Endodermal cell (in vitro differentiated cells): ENCODE data around the gene AIRE. TPM values are rescaled to one million over a fixed set of nuclear protein-coding genes. Genes with fewer than 3 reads are reported as not detected.

Experiments
- DNase-seq: peaks from one replicate; pipeline ENCODE4 v3.0.0-alpha.2; 2017
- H3K27ac ChIP-seq: 2 replicates; pipeline ENCODE4 v1.5.1; 2013; ENCODE audit warnings: mild to moderate bottlenecking, low read depth, low read length, moderate library complexity
- H3K27me3 ChIP-seq: 2 replicates; pipeline ENCODE4 v1.6.1; 2013; ENCODE audit warnings: mild to moderate bottlenecking, low read length, moderate library complexity; ENCODE audit not compliant: insufficient read depth, control insufficient read depth, poor library complexity, severe bottlenecking
- H3K36me3 ChIP-seq: 2 replicates; pipeline ENCODE4 v1.7.0; 2013; ENCODE audit warnings: mild to moderate bottlenecking, low read length, moderate library complexity; ENCODE audit not compliant: control insufficient read depth, insufficient read depth
- H3K4me1 ChIP-seq: one replicate; pipeline ENCODE4 v1.7.0; 2013; ENCODE audit warnings: low read length; ENCODE audit not compliant: control insufficient read depth, insufficient read depth
- H3K4me3 ChIP-seq: 2 replicates; pipeline ENCODE4 v1.5.1; 2013; ENCODE audit warnings: mild to moderate bottlenecking, low read length, moderate library complexity
- H3K9ac ChIP-seq: 2 replicates; pipeline ENCODE4 v1.6.1; 2013; ENCODE audit warnings: mild to moderate bottlenecking, low read length, moderate library complexity; ENCODE audit not compliant: poor library complexity, severe bottlenecking; ENCODE audit errors: extremely low read depth
- H3K9me3 ChIP-seq: 2 replicates; pipeline ENCODE4 v1.6.1; 2013; ENCODE audit warnings: mild to moderate bottlenecking, low read length, moderate library complexity; ENCODE audit not compliant: control insufficient read depth
- H3K27ac Mint-ChIP-seq: 2 replicates; pipeline ENCODE4 v1.8.0; 2020; ENCODE audit warnings: mixed read lengths
- H3K27me3 Mint-ChIP-seq: 2 replicates; pipeline ENCODE4 v1.8.0; 2021; ENCODE audit warnings: mild to moderate bottlenecking, mixed read lengths; ENCODE audit not compliant: insufficient read depth
- H3K36me3 Mint-ChIP-seq: 2 replicates; pipeline ENCODE4 v1.8.0; 2020; ENCODE audit warnings: low read depth, mixed read lengths
- H3K4me1 Mint-ChIP-seq: 2 replicates; pipeline ENCODE4 v1.8.0; 2020; ENCODE audit warnings: mixed read lengths
- H3K4me3 Mint-ChIP-seq: 2 replicates; pipeline ENCODE4 v1.8.0; 2020; ENCODE audit warnings: mild to moderate bottlenecking, moderate library complexity, mixed read lengths
- H3K9me3 Mint-ChIP-seq: 2 replicates; pipeline ENCODE4 v1.8.0; 2020; ENCODE audit warnings: mild to moderate bottlenecking, mixed read lengths
- CTCF ChIP-seq: fragments of 200-600 bp; sonication (generic); conservative IDR thresholded peaks from 2 replicates; pipeline ENCODE4 v1.5.0; 2021; ENCODE audit warnings: antibody characterized with exemption, mild to moderate bottlenecking
- WGBS, 2 experiments: methylation state at CpG; one replicate each; pipeline versions ENCODE4 v1.1.5 to v1.1.7; 2013; ENCODE audit warnings: missing lambda C conversion rate in 2 of 2, mixed read lengths in 1 of 2; ENCODE audit not compliant: insufficient coverage in 1 of 2, insufficient read length in 1 of 2; 5-methylcytosine and 5-hydroxymethylcytosine counted together
- total RNA-seq, 2 donors: library from RNA; stranded (reverse); fragmentation: NEBNext Ultra II Directional in 1 of 2; extraction: Animal tissue kit (Norgen Biotek cat#: 25700) in 1 of 2; gene quantifications; 2 replicates in 1 of 2; 3 replicates in 1 of 2; pipeline ENCODE4 v1.2.1, GENCODE V29; 2021

AIRE gene
- total RNA-seq, 2 donors from 2014 or later, result 1.2 to 2.7 TPM

- no peaks in the 10 kb centered on the region for H3K4me1 ChIP-seq
- no peak overlapping the region for H3K4me3 ChIP-seq
- H3K4me1 Mint-ChIP-seq, result no peaks in the 10 kb centered on the region
- H3K36me3 Mint-ChIP-seq, result peaks cover 11% of the 10 kb centered on the region
- no peaks in the 10 kb centered on the region for H3K27me3 Mint-ChIP-seq
- no peaks in the 10 kb centered on the region for H3K27me3 ChIP-seq
- peaks cover 14% of the 10 kb centered on the region for H3K36me3 ChIP-seq
- no peak overlapping the region for H3K4me3 Mint-ChIP-seq
- H3K9ac ChIP-seq, result no peak overlapping the region
- 93 to 94% methylated on average over 8 to 11 of the region's 11 CpGs for WGBS, 2 experiments
- no peak for DNase-seq
- no peak for TF ChIP-seq CTCF
- H3K27ac ChIP-seq, result no peak overlapping the region
- no peaks in the 10 kb centered on the region for H3K9me3 Mint-ChIP-seq
- no peaks in the 10 kb centered on the region for H3K9me3 ChIP-seq
- H3K27ac Mint-ChIP-seq, result no peak overlapping the region
These were observed 39.1 kb downstream of the AIRE start for GRCh38 chr21:44324854-44325107.

- no peak for DNase-seq
- Mint-ChIP-seq H3K27me3 (no peaks in the 10 kb centered on the region), H3K36me3 (peaks cover 8% of the 10 kb centered on the region), H3K27ac (no peak overlapping the region), H3K9me3 (no peaks in the 10 kb centered on the region), H3K4me3 (no peak overlapping the region), H3K4me1 (no peaks in the 10 kb centered on the region)
- H3K4me3 ChIP-seq, result no peak overlapping the region
- H3K4me1 ChIP-seq, result no peaks in the 10 kb centered on the region
- no peak overlapping the region for H3K27ac ChIP-seq
- H3K9ac ChIP-seq, result no peak overlapping the region
- H3K9me3 ChIP-seq, result no peaks in the 10 kb centered on the region
- peaks cover 14% of the 10 kb centered on the region for H3K36me3 ChIP-seq
- TF ChIP-seq CTCF, result no peak
- H3K27me3 ChIP-seq, result no peaks in the 10 kb centered on the region
- 95% methylated on average over 33 to 44 of the region's 44 CpGs for WGBS, 2 experiments
These were observed 40.0 kb downstream of the AIRE start for GRCh38 chr21:44325386-44326271.

GRCh38 chr21:44326272-44326647 is 40.6 kb downstream of the AIRE start:
- peaks cover 6% of the 10 kb centered on the region for H3K36me3 Mint-ChIP-seq
- WGBS, 2 experiments, result 83 to 89% methylated on average over 1 to 13 of the region's 13 CpGs

More at GRCh38 chr21:44326272-44326647, 40.6 kb downstream of the AIRE start:
- Histone ChIP-seq H3K36me3 (peaks cover 9% of the 10 kb centered on the region), H3K4me3 (no peak overlapping the region), H3K27ac (no peak overlapping the region), H3K9me3 (no peaks in the 10 kb centered on the region), H3K27me3 (no peaks in the 10 kb centered on the region), H3K4me1 (no peaks in the 10 kb centered on the region), H3K9ac (no peak overlapping the region)
- DNase-seq, result no peak
- H3K9me3 Mint-ChIP-seq, result no peaks in the 10 kb centered on the region
- no peak for TF ChIP-seq CTCF
- H3K4me3 Mint-ChIP-seq, result no peak overlapping the region
- no peaks in the 10 kb centered on the region for H3K27me3 Mint-ChIP-seq
- no peak overlapping the region for H3K27ac Mint-ChIP-seq
- H3K4me1 Mint-ChIP-seq, result no peaks in the 10 kb centered on the region
